Keratinocyte (primary cell): Measurements from ENCODE around the gene LHFPL2. TPM values are rescaled to one million over a fixed set of nuclear protein-coding genes. Genes with fewer than 3 reads are reported as not detected.

Experiments
- DNase-seq: peaks from one replicate; pipeline ENCODE4 v3.0.0-alpha.2; 2011; ENCODE audit warnings: low read depth, missing footprints, low spot score
- FAIRE-seq: peaks from 2 replicates; lab custom pipeline; 2011; peaks lifted over from hg19 to GRCh38; lab: Jason Lieb, UNC
- H2AFZ ChIP-seq: 2 replicates; pipeline ENCODE4 v1.6.0; 2012; ENCODE audit warnings: low read length, control low read depth, inconsistent platforms; ENCODE audit not compliant: control insufficient read depth
- H3K27ac ChIP-seq: 2 replicates; pipeline ENCODE4 v1.5.1; 2011; ENCODE audit warnings: low read length; ENCODE audit not compliant: control insufficient read depth, insufficient read depth
- H3K27me3 ChIP-seq: 3 replicates; pipeline ENCODE4 v1.6.0; 2011; ENCODE audit warnings: low read length; ENCODE audit not compliant: control insufficient read depth, insufficient read depth; ENCODE audit errors: extremely low read depth
- H3K36me3 ChIP-seq, 2 experiments: 2 replicates in 1 of 2; 3 replicates in 1 of 2; pipeline ENCODE4 v1.5.1; 2011; ENCODE audit warnings: low read length in 2 of 2, mild to moderate bottlenecking in 1 of 2; ENCODE audit not compliant: control insufficient read depth in 2 of 2, insufficient read depth in 2 of 2; ENCODE audit errors: extremely low read depth in 1 of 2
- H3K4me1 ChIP-seq: 3 replicates; pipeline ENCODE4 v1.5.1; 2011; ENCODE audit warnings: low read length; ENCODE audit not compliant: control insufficient read depth, insufficient read depth; ENCODE audit errors: extremely low read depth
- H3K4me2 ChIP-seq: 3 replicates; pipeline ENCODE4 v1.6.0; 2011; ENCODE audit warnings: low read depth, low read length; ENCODE audit not compliant: control insufficient read depth, insufficient read depth; ENCODE audit errors: extremely low read depth
- H3K4me3 ChIP-seq, 3 experiments: fragments of 200-600 bp in 1 of 3; sonication (generic) in 1 of 3; 2 replicates in 2 of 3; 3 replicates in 1 of 3; pipeline ENCODE4 v1.5.1; 2011 to 2016; ENCODE audit warnings: low read length in 3 of 3, mild to moderate bottlenecking in 3 of 3, control low read depth in 2 of 3, inconsistent platforms in 1 of 3, low read depth in 1 of 3, mixed read lengths in 1 of 3, mixed run types in 1 of 3, moderate library complexity in 1 of 3; ENCODE audit not compliant: control insufficient read depth in 2 of 3, insufficient read depth in 2 of 3; ENCODE audit errors: extremely low read depth in 1 of 3
- H3K79me2 ChIP-seq: 2 replicates; pipeline ENCODE4 v1.6.0; 2012; ENCODE audit warnings: low read length; ENCODE audit not compliant: control insufficient read depth, insufficient read depth
- H3K9ac ChIP-seq: 3 replicates; pipeline ENCODE4 v1.6.0; 2011; ENCODE audit warnings: low read length; ENCODE audit not compliant: control insufficient read depth, insufficient read depth; ENCODE audit errors: extremely low read depth
- H3K9me1 ChIP-seq: 3 replicates; pipeline ENCODE4 v1.6.0; 2011; ENCODE audit warnings: low read length; ENCODE audit not compliant: control insufficient read depth, insufficient read depth; ENCODE audit errors: extremely low read depth
- H3K9me3 ChIP-seq: 2 replicates; pipeline ENCODE4 v1.5.1; 2012; ENCODE audit warnings: low read depth, low read length; ENCODE audit not compliant: control insufficient read depth
- H4K20me1 ChIP-seq: 3 replicates; pipeline ENCODE4 v1.6.0; 2011; ENCODE audit warnings: low read length; ENCODE audit not compliant: control insufficient read depth, insufficient read depth; ENCODE audit errors: extremely low read depth
- EZH2 ChIP-seq: IDR thresholded peaks from one replicate; pipeline ENCODE4 v1.6.1; 2012; ENCODE audit warnings: inconsistent platforms, mild to moderate bottlenecking, low read length, moderate library complexity
- dilution Hi-C: fragments of 300-500 bp; cut with MboI; formaldehyde crosslinking; loops from one replicate; pipeline ENCODE4 v1.7.0; 2020; ENCODE audit warnings: low sequenced_read_pairs; ENCODE audit not compliant: extremely low pct_ligation_motif_present
- polyA plus RNA-seq, 5 experiments: library from polyadenylated mRNA; depleted of rRNA in 3 of 5; stranded (reverse) in 3 of 5; stranded (forward) in 1 of 5; unstranded in 1 of 5; fragments of >200 nt; gene quantifications; 1 replicate in 1 of 5; 2 replicates in 3 of 5; 3 replicates in 1 of 5; pipeline versions ENCODE4 v1.2.1 to v1.2.3, GENCODE V29; 2011 to 2012; ENCODE audit warnings: missing spikeins in 2 of 5, low read depth in 1 of 5, low replicate concordance in 1 of 5
- TF ChIP-seq, protein P1 (sequence below), 3 experiments: IDR thresholded peaks in 1 of 3; conservative IDR thresholded peaks in 1 of 3; optimal IDR thresholded peaks in 1 of 3; 2 replicates in 2 of 3; 3 replicates in 1 of 3; pipeline versions ENCODE3 to v1.5.1; 2011; ENCODE audit warnings: low read length in 3 of 3, mild to moderate bottlenecking in 3 of 3, moderate library complexity in 2 of 3, control low read depth in 1 of 3, inconsistent platforms in 1 of 3; ENCODE audit not compliant: insufficient read depth in 2 of 3; ENCODE audit errors: extremely low read depth in 1 of 3

Gene LHFPL2
- polyA plus RNA-seq, 1 donor (not counting 4 experiments of a cell fraction or from before 2014, with no cell fraction given): 11.4 TPM

DNA sequence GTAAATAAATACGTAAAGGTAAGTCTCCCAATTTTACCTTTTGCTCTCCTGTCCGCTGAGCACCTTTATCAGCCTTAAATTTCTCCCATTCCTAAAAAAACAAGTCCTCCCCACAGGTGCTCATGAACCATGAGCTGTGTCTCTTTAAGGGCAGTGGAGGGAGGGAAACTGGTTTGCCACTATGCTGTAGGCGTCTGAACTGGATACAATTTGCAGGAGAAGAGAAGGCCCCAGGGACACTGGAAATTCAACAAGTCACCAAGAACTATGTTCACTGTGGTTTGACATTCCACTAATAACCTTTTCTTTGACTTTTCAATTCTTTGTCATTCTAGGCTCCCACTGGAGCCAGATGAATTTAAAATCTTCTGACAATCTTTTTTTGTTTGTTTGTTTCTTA, 72.2 kb downstream of the LHFPL2 start:
- no peak overlapping the region for H3K27ac ChIP-seq
- H3K4me3 ChIP-seq: no peak overlapping the region
- H3K4me1 ChIP-seq: no peaks in the 10 kb centered on the region
- H3K9me1 ChIP-seq: peaks cover 3% of the 10 kb centered on the region
- dilution Hi-C loops: no loop called here
- H3K79me2 ChIP-seq: no peaks in the 10 kb centered on the region
- no peak overlapping the region for H2AFZ ChIP-seq
- peaks cover under 1% of the 10 kb centered on the region for H4K20me1 ChIP-seq
- no peak overlapping the region for H3K9ac ChIP-seq
- FAIRE-seq: no peak
- no peaks in the 10 kb centered on the region for H3K27me3 ChIP-seq
- no peaks in the 10 kb centered on the region for H3K9me3 ChIP-seq
- H3K36me3 ChIP-seq: peaks cover 0 to 6% of the 10 kb centered on the region in 2 experiments
- no peak overlapping the region for H3K4me2 ChIP-seq
- DNase-seq: no peak
- TF ChIP-seq, protein P1, sequence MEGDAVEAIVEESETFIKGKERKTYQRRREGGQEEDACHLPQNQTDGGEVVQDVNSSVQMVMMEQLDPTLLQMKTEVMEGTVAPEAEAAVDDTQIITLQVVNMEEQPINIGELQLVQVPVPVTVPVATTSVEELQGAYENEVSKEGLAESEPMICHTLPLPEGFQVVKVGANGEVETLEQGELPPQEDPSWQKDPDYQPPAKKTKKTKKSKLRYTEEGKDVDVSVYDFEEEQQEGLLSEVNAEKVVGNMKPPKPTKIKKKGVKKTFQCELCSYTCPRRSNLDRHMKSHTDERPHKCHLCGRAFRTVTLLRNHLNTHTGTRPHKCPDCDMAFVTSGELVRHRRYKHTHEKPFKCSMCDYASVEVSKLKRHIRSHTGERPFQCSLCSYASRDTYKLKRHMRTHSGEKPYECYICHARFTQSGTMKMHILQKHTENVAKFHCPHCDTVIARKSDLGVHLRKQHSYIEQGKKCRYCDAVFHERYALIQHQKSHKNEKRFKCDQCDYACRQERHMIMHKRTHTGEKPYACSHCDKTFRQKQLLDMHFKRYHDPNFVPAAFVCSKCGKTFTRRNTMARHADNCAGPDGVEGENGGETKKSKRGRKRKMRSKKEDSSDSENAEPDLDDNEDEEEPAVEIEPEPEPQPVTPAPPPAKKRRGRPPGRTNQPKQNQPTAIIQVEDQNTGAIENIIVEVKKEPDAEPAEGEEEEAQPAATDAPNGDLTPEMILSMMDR (optimal IDR thresholded peaks at IDR 0.05 in 1 of 3, IDR thresholded peaks at IDR 0.05 in 1 of 3, conservative IDR thresholded peaks at IDR 0.05 in 1 of 3; ENCODE audit: extremely low read depth in 1 of 3, insufficient read depth in 2 of 3, low read length in 3 of 3): no peak
- TF ChIP-seq EZH2: no peak

DNA sequence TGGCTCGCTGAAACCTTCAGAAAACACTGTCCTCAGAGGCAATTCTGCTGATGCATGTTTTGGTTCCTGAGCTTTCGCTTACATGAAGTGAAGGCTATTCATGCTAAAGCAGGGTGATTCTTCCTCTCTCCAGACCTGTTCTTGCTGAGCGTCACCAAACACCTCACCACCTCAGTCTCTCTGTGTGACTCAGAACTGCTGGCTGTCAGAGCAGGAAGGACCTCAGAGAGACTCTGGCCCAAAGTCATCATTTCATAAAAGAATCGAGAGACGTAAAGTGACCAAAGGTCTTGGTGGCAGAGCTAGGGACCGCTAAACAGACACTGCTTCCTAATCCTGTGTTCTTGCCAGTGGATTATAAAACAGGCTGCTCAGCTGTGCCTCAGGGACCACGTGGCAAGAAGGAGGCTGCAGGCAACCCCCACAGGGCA, 73.8 kb downstream of the LHFPL2 start:
- H3K4me3 ChIP-seq: no peak overlapping the region
- peaks cover 6% of the 10 kb centered on the region for H3K79me2 ChIP-seq
- dilution Hi-C loops: no loop called here
- H3K9me3 ChIP-seq: no peaks in the 10 kb centered on the region
- peaks cover 0 to 6% of the 10 kb centered on the region in 2 experiments for H3K36me3 ChIP-seq
- H3K27me3 ChIP-seq: no peaks in the 10 kb centered on the region
- peaks cover 4% of the 10 kb centered on the region for H4K20me1 ChIP-seq
- H3K27ac ChIP-seq: no peak overlapping the region
- peaks cover 3% of the 10 kb centered on the region for H3K9me1 ChIP-seq
- H2AFZ ChIP-seq: no peak overlapping the region
- FAIRE-seq: no peak
- no peak overlapping the region for H3K4me2 ChIP-seq
- no peak for DNase-seq
- no peaks in the 10 kb centered on the region for H3K4me1 ChIP-seq
- TF ChIP-seq, protein P1 (optimal IDR thresholded peaks at IDR 0.05 in 1 of 3, IDR thresholded peaks at IDR 0.05 in 1 of 3, conservative IDR thresholded peaks at IDR 0.05 in 1 of 3; ENCODE audit: extremely low read depth in 1 of 3, insufficient read depth in 2 of 3, low read length in 3 of 3): no peak
- no peak for TF ChIP-seq EZH2
- no peak overlapping the region for H3K9ac ChIP-seq
